Neuronal stem cell (in vitro differentiated cells): Measurements from ENCODE around the gene APOBEC3H.

Source experiments
- DNase-seq: peaks from one replicate; pipeline ENCODE4 v3.0.0-alpha.2; 2013; ENCODE audit warnings: low spot score
- H2AFZ ChIP-seq: one replicate; pipeline ENCODE4 v1.6.1; 2013; ENCODE audit warnings: mild to moderate bottlenecking, low read length, inconsistent platforms
- H2AK5ac ChIP-seq: 2 replicates; pipeline ENCODE4 v1.6.1; 2013; ENCODE audit warnings: low read depth, mild to moderate bottlenecking, inconsistent platforms, low read length, moderate library complexity, mixed read lengths
- H2BK120ac ChIP-seq: 2 replicates; pipeline ENCODE4 v1.6.1; 2013; ENCODE audit warnings: low read depth, mild to moderate bottlenecking, inconsistent platforms, low read length, moderate library complexity, mixed read lengths
- H2BK12ac ChIP-seq: one replicate; pipeline ENCODE4 v1.6.1; 2013; ENCODE audit warnings: low read length, inconsistent platforms
- H2BK15ac ChIP-seq: 2 replicates; pipeline ENCODE4 v1.6.1; 2013; ENCODE audit warnings: mild to moderate bottlenecking, low read length, inconsistent platforms, mixed read lengths
- H2BK5ac ChIP-seq: one replicate; pipeline ENCODE4 v1.6.1; 2013; ENCODE audit warnings: inconsistent platforms, mild to moderate bottlenecking, low read length, moderate library complexity
- H3K14ac ChIP-seq: one replicate; pipeline ENCODE4 v1.6.1; 2013; ENCODE audit warnings: low read length, inconsistent platforms
- H3K18ac ChIP-seq: 2 replicates; pipeline ENCODE4 v1.6.1; 2013; ENCODE audit warnings: low read length, inconsistent platforms
- H3K23ac ChIP-seq: 2 replicates; pipeline ENCODE4 v1.6.1; 2013; ENCODE audit warnings: low read depth, mild to moderate bottlenecking, mixed read lengths, low read length, inconsistent platforms; ENCODE audit not compliant: poor library complexity
- H3K27ac ChIP-seq: replicated peaks from 3 replicates; pipeline ENCODE4 v1.5.1; 2013; ENCODE audit warnings: low read length, inconsistent platforms
- H3K27me3 ChIP-seq, 3 experiments: 2 replicates each; pipeline ENCODE4 v1.6.1; 2013; ENCODE audit warnings: low read length in 3 of 3, mild to moderate bottlenecking in 2 of 3, inconsistent platforms in 1 of 3, low read depth in 1 of 3, mixed read lengths in 1 of 3, moderate library complexity in 1 of 3; ENCODE audit not compliant: control insufficient read depth in 3 of 3, insufficient read depth in 3 of 3
- H3K36me3 ChIP-seq, 2 donors: replicated peaks in 1 of 2; 2 replicates each; pipeline ENCODE4 v1.6.1; 2013; ENCODE audit warnings: low read length in 2 of 2; ENCODE audit not compliant: control insufficient read depth in 2 of 2, insufficient read depth in 2 of 2
- H3K4ac ChIP-seq: 2 replicates; pipeline ENCODE4 v1.6.1; 2013; ENCODE audit warnings: inconsistent platforms, mild to moderate bottlenecking, low read length, moderate library complexity
- H3K4me1 ChIP-seq, 2 donors: 1 replicate in 1 of 2; 2 replicates in 1 of 2; pipeline ENCODE4 v1.6.1; 2013; ENCODE audit warnings: low read length in 2 of 2, low read depth in 1 of 2; ENCODE audit not compliant: control insufficient read depth in 2 of 2, insufficient read depth in 1 of 2
- H3K4me2 ChIP-seq: one replicate; pipeline ENCODE4 v1.6.1; 2013; ENCODE audit warnings: mild to moderate bottlenecking, low read length, inconsistent platforms; ENCODE audit not compliant: insufficient read depth, poor library complexity, severe bottlenecking
- H3K4me3 ChIP-seq, 2 donors: 2 replicates each; pipeline ENCODE4 v1.5.1; 2013; ENCODE audit warnings: low read length in 2 of 2, mild to moderate bottlenecking in 2 of 2, inconsistent platforms in 1 of 2, moderate library complexity in 1 of 2
- H3K79me1 ChIP-seq: one replicate; pipeline ENCODE4 v1.6.1; 2013; ENCODE audit warnings: low read depth, mild to moderate bottlenecking, inconsistent platforms, low read length, moderate library complexity
- H3K9ac ChIP-seq: one replicate; pipeline ENCODE4 v1.6.1; 2013; ENCODE audit warnings: mild to moderate bottlenecking, low read depth, low read length, inconsistent platforms; ENCODE audit not compliant: poor library complexity
- H3K9me3 ChIP-seq, 2 donors: replicated peaks in 1 of 2; 2 replicates each; pipeline versions ENCODE3 to v1.6.1; 2013; ENCODE audit warnings: low read length in 2 of 2, mild to moderate bottlenecking in 2 of 2, inconsistent platforms in 1 of 2, low read depth in 1 of 2, mixed read lengths in 1 of 2, moderate library complexity in 1 of 2; ENCODE audit not compliant: control insufficient read depth in 2 of 2, insufficient read depth in 1 of 2
- H4K8ac ChIP-seq: one replicate; pipeline ENCODE4 v1.6.1; 2013; ENCODE audit warnings: low read depth, mild to moderate bottlenecking, inconsistent platforms, low read length, moderate library complexity
- H4K91ac ChIP-seq: one replicate; pipeline ENCODE4 v1.6.1; 2013; ENCODE audit warnings: low read length, low read depth, mild to moderate bottlenecking, inconsistent platforms; ENCODE audit not compliant: poor library complexity
- WGBS, 2 donors: extraction: QIAGEN DNeasy Blood & Tissue Kit; methylation state at CpG; one replicate each; pipeline ENCODE4 v1.1.7; 2013; ENCODE audit warnings: missing lambda C conversion rate in 2 of 2, mixed read lengths in 1 of 2; ENCODE audit not compliant: insufficient read length in 2 of 2, insufficient replicate concordance in 1 of 2; ENCODE audit errors: extremely low coverage in 2 of 2; 5-methylcytosine and 5-hydroxymethylcytosine counted together

APOBEC3H gene

GRCh38 chr22:39103431-39103830 is 6.4 kb downstream of the APOBEC3H start:
- Histone ChIP-seq H3K18ac (no peak overlapping the region), H4K91ac (no peak overlapping the region), H2AFZ (no peak overlapping the region), H3K23ac (no peak overlapping the region), H2BK15ac (no peak overlapping the region), H3K9me3 (no peaks in the 10 kb centered on the region), H3K4me1 (peaks cover 0 to 6% of the 10 kb centered on the region in 2 donors), H3K27ac (no peak overlapping the region), H2BK12ac (no peak overlapping the region), H3K4me3 (no peak overlapping the region), H3K79me1 (no peaks in the 10 kb centered on the region), H3K9ac (no peak overlapping the region), H3K27me3 (peaks cover 0 to 5% (median 0%) of the 10 kb centered on the region in 3 experiments), H2BK5ac (no peak overlapping the region), H3K4ac (no peak overlapping the region), H2BK120ac (no peak overlapping the region), H2AK5ac (no peak overlapping the region), H4K8ac (no peak overlapping the region), H3K14ac (no peak overlapping the region), H3K36me3 (no peaks in the 10 kb centered on the region), H3K4me2 (no peak overlapping the region)
- WGBS, 2 donors, result no CpG with 5 or more reads among the region's 2 CpGs
- DNase-seq, result no peak

- H3K4me3 ChIP-seq, result no peak overlapping the region
- H3K4ac ChIP-seq, result no peak overlapping the region
- H3K9me3 ChIP-seq, result no peaks in the 10 kb centered on the region
- no peak overlapping the region for H3K27ac ChIP-seq
- H3K14ac ChIP-seq, result no peak overlapping the region
- H2AFZ ChIP-seq, result no peak overlapping the region
- H2BK5ac ChIP-seq, result no peak overlapping the region
- no CpG with 5 or more reads among the region's 2 CpGs for WGBS, 2 donors
- H2BK15ac ChIP-seq, result no peak overlapping the region
- peaks cover 5 to 6% of the 10 kb centered on the region in 2 donors for H3K4me1 ChIP-seq
- no peak for DNase-seq
- H3K36me3 ChIP-seq, result no peaks in the 10 kb centered on the region
- no peak overlapping the region for H4K91ac ChIP-seq
- no peak overlapping the region for H2BK120ac ChIP-seq
- no peaks in the 10 kb centered on the region for H3K79me1 ChIP-seq
- no peak overlapping the region for H3K18ac ChIP-seq
- no peak overlapping the region for H3K4me2 ChIP-seq
- no peaks in the 10 kb centered on the region for H3K27me3 ChIP-seq
- H3K9ac ChIP-seq, result no peak overlapping the region
- H2BK12ac ChIP-seq, result no peak overlapping the region
- no peak overlapping the region for H2AK5ac ChIP-seq
- no peak overlapping the region for H3K23ac ChIP-seq
- no peak overlapping the region for H4K8ac ChIP-seq
Observed at GRCh38 chr22:39106326-39106725, 9.3 kb downstream of the APOBEC3H start.

- H4K8ac ChIP-seq, result no peak overlapping the region
- H3K9me3 ChIP-seq, result no peaks in the 10 kb centered on the region
- no peak overlapping the region for H3K4ac ChIP-seq
- H3K4me2 ChIP-seq, result no peak overlapping the region
- H3K36me3 ChIP-seq, result no peaks in the 10 kb centered on the region
- peaks cover 0 to 2% (median 0%) of the 10 kb centered on the region in 3 experiments for H3K27me3 ChIP-seq
- H2AK5ac ChIP-seq, result no peak overlapping the region
- no peak overlapping the region for H2BK12ac ChIP-seq
- H3K27ac ChIP-seq, result no peak overlapping the region
- no peak overlapping the region for H4K91ac ChIP-seq
- H2AFZ ChIP-seq, result no peak overlapping the region
- no peak overlapping the region for H2BK120ac ChIP-seq
- no peak overlapping the region for H2BK15ac ChIP-seq
- peaks cover 5 to 6% of the 10 kb centered on the region in 2 donors for H3K4me1 ChIP-seq
- no peak overlapping the region for H3K18ac ChIP-seq
- H2BK5ac ChIP-seq, result no peak overlapping the region
- no CpG with 5 or more reads among the region's 4 CpGs for WGBS, 2 donors
- no peaks in the 10 kb centered on the region for H3K79me1 ChIP-seq
- DNase-seq, result no peak
- no peak overlapping the region for H3K4me3 ChIP-seq
- no peak overlapping the region for H3K9ac ChIP-seq
- H3K23ac ChIP-seq, result no peak overlapping the region
- no peak overlapping the region for H3K14ac ChIP-seq
Observed at GRCh38 chr22:39108487-39108886, 11.4 kb downstream of the APOBEC3H start.

- no peak for DNase-seq
- H3K23ac ChIP-seq, result no peak overlapping the region
- H2AK5ac ChIP-seq, result no peak overlapping the region
Observed at GRCh38 chr22:39109361-39109760, 12.3 kb downstream of the APOBEC3H start.

More at GRCh38 chr22:39109361-39109760, 12.3 kb downstream of the APOBEC3H start:
- H3K4ac ChIP-seq, result no peak overlapping the region
- H2BK15ac ChIP-seq, result no peak overlapping the region
- H4K91ac ChIP-seq, result no peak overlapping the region
- H3K18ac ChIP-seq, result no peak overlapping the region
- no CpG with 5 or more reads among the region's 9 CpGs for WGBS, 2 donors
- no peak overlapping the region for H2BK5ac ChIP-seq
- H3K79me1 ChIP-seq, result no peaks in the 10 kb centered on the region
- peaks cover 6 to 7% of the 10 kb centered on the region in 2 donors for H3K4me1 ChIP-seq
- H3K4me2 ChIP-seq, result no peak overlapping the region
- peaks cover 0 to 11% (median 0%) of the 10 kb centered on the region in 3 experiments for H3K27me3 ChIP-seq
- H3K4me3 ChIP-seq, result no peak overlapping the region
- no peaks in the 10 kb centered on the region for H3K36me3 ChIP-seq
- H2BK12ac ChIP-seq, result no peak overlapping the region
- H3K27ac ChIP-seq, result no peak overlapping the region
- no peak overlapping the region for H2AFZ ChIP-seq
- H3K9me3 ChIP-seq, result no peaks in the 10 kb centered on the region
- no peak overlapping the region for H3K9ac ChIP-seq
- no peak overlapping the region for H3K14ac ChIP-seq
- no peak overlapping the region for H2BK120ac ChIP-seq
- no peak overlapping the region for H4K8ac ChIP-seq
